HG02588 (cell line): ENCODE data around the gene FBXW8.

Experiments
- ATAC-seq: cut with Tn5 transposase; IDR thresholded peaks from one replicate; pipeline ENCODE4 v1.9.1; 2021; ENCODE audit warnings: mild to moderate bottlenecking, moderate library complexity; ENCODE audit not compliant: unreplicated experiment

Gene FBXW8

DNA sequence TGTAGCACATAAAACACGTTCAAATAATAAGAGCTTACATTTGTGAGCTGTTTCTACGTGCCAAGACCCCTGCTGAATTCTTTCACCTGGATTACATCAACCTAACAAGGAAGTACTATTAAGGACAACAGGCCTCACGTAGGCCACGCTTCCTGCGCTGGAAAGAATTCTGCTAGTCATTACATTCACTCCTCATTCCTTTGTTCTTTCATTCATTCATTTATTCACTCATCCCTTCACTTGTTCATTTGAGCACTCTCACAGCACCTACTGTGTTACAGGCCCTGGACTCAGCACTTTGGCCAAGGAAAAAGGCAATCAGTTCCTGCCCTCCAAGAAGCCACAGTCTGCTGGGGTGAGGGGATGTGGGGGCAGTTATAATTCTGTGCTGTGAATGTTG is 160.3 kb downstream of the FBXW8 start:
- no peak for ATAC-seq

DNA sequence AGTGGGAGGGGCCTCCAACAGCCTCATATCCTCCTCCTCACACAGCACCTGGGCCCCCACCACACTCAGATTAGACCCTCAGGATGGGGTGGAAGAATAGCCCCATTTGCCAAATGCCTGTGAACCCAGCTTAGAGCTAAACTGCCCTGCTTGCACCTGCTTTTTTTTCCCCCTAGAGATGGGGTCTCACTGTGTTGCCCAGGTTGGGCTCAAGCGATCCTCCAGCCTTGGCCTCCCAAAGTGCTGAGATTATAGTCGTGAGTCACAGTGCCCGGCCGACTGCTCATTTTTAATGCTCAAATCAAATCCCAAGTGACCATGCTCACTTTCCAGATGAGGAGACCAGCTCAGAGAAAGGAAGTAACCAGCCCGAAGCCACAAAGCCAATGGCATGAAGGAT is 161.4 kb downstream of the FBXW8 start:
- no peak for ATAC-seq

DNA sequence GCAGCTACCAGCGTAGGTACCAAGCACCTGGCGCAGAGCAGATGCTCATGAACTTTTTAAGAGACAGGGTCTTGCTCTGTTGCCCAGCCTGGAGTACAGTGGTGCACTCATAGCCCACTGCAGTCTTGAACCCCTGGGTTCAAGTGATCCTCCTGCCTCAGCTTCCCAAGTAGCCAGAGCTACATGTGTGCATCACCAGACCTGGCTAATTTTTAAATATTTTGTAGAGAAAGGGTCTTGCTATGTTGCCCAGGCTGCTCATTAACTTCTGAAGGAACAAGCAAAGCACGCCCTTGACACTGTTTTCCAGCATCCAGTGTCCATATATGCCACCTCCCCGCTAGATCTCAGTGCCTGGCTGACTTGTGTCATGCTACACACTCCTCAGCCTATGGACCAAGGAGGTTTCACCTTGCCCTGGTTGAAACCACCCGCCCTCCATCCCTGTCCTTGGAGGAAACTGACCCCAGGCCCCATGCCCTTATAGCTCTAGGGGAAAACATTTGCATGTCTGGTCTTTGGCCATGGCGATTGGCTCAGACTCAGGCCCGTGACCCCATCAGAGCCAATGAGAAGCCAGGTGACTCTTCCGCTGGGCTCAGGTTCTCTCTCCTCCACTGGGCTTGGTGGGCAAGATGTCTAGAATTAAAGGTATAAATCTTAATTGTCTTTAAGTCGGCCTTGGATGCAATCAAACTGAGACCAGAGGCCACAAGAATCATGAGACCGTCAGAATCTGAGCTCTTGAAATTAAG is 162.2 kb downstream of the FBXW8 start:
- no peak for ATAC-seq

DNA sequence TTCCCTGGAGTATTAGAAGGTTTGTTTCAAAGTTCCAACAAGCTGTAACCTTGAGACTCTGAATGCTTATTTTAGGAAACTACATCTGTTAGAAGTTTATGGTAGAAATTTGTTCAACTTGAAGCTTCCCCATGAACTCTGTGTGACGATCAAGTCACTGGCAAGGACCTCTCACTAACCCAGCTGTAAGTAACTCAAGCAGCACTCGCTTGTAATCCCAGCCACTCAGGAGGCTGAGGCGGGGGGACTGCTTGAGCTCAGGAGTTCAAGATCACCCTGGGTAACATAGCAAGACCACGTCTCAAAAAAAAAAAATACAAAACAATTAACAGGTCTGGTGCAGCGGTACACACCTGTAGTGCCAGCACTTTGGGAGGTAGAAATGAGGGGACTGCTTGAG is 162.9 kb downstream of the FBXW8 start:
- ATAC-seq = no peak

DNA sequence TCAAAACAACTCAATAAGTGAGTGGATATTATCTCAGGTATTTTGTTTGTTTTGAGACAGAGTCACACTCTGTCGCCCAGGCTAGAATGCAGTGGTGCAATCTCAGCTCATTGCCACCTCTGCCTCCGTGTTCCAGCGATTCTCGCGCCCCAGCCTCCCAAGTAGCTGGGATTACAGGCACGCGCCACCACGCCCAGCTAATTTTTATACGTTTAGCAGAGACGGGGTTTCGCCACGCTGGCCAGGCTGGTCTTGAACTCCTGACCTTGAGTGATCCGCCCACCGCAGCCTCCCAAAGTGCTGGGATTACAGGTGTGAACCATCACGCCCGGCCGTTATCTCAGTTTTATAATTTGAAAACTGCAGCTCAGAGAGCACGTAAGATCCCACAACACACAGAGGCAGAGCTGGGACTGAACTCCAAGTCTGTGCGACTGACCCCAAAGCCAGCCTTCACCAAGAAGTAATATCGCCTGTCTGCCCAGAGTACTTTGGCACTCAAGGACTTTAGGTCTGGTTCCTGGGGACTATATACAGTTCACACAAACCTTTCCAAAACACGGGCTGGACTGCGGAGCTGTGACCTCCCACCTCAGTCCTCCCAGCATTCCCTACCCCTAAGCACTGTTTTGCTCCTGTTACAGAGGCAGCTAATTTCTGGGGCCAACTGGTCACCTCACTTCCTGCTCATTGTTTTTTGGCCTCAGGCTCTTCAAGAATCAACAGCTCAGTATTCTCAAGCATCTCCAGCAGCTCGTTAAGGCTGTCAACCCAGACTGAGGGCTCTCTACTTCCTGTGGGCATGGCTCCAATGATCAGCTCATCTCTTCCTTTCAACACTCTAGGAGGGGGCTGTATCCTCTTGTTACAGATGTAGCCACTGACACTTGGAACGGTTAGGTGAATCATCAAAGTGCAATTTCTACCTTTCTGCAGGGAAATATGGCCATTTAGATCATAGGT is 165.9 kb downstream of the FBXW8 start:
- no peak for ATAC-seq

DNA sequence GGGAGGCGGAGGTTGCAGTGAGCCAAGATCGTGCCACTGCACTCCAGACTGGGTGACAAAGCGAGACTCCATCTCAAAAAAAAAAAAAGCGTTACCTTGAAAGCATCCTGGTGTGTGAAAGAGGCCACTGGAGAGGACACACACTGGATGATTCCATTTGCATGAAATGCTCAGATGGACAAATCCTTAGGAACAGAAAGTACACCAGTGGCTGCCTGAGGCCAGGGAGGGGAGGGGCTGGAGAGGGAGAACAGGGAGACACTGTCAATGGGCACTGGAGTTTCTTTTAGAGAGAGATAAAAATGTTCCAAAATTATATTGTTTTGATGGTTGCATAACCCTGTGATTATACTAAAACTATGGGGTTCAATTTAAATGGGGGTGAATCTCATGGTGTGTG is 168.7 kb downstream of the FBXW8 start:
- ATAC-seq = no peak

DNA sequence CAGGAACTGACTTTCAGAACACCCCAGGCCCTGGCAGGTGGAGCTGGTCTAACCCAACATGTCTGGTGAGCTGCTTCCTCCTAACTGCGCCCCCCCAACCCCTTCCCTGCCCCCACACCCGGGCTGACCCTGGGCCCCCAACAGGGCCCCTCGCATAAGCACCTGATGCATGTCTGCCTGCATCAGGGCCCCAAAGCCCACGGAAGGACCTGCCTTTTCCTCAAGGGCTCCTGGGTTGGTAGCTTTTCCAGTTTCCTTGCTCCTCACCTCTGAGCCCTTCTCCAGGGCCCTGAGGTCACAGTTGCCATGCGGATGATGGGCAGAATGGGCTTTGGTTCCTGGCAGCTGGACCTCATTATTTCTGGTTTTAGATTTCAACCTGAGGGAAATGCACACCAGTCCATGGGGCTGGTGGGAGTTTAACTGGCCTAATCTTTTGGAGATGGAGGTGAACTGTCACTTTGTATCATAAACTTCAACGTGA is 170.0 kb downstream of the FBXW8 start:
- no peak for ATAC-seq
